Small intestine (tissue), 7 donors: ENCODE data around the gene TFB1M. TPM values are rescaled to one million over a fixed set of nuclear protein-coding genes. Genes with fewer than 3 reads are reported as not detected.

Source experiments
- DNase-seq, 2 donors: peaks; one replicate each; pipeline versions ENCODE4 v3.0.0 to v3.0.0-alpha.2; 2013
- FAIRE-seq: peaks from 2 replicates; lab custom pipeline; 2012; peaks lifted over from hg19 to GRCh38; lab: Jason Lieb, UNC
- H3K27ac ChIP-seq, 3 donors: one replicate each; pipeline ENCODE4 v1.5.1; 2013; ENCODE audit warnings: low read length in 2 of 3, mild to moderate bottlenecking in 2 of 3, control low read depth in 1 of 3, inconsistent platforms in 1 of 3, low read depth in 1 of 3, moderate library complexity in 1 of 3
- H3K27me3 ChIP-seq, 3 donors: one replicate each; pipeline ENCODE4 v1.6.1; 2013; ENCODE audit warnings: low read length in 3 of 3, inconsistent platforms in 1 of 3; ENCODE audit not compliant: control insufficient read depth in 3 of 3, insufficient read depth in 3 of 3
- H3K36me3 ChIP-seq, 3 donors: one replicate each; pipeline ENCODE4 v1.6.1; 2013; ENCODE audit warnings: low read length in 3 of 3, inconsistent platforms in 1 of 3, low read depth in 1 of 3, mild to moderate bottlenecking in 1 of 3, moderate library complexity in 1 of 3; ENCODE audit not compliant: control insufficient read depth in 3 of 3, insufficient read depth in 2 of 3
- H3K4me1 ChIP-seq, 3 donors: one replicate each; pipeline ENCODE4 v1.6.1; 2013; ENCODE audit warnings: low read length in 2 of 3, inconsistent platforms in 1 of 3, low read depth in 1 of 3, mild to moderate bottlenecking in 1 of 3, moderate library complexity in 1 of 3; ENCODE audit not compliant: control insufficient read depth in 3 of 3, insufficient read depth in 2 of 3
- H3K4me3 ChIP-seq, 3 donors: one replicate each; pipeline ENCODE4 v1.5.1; 2013; ENCODE audit warnings: low read length in 3 of 3, control low read depth in 1 of 3, inconsistent platforms in 1 of 3, low read depth in 1 of 3, mild to moderate bottlenecking in 1 of 3, moderate library complexity in 1 of 3
- H3K9me3 ChIP-seq, 2 donors: one replicate each; pipeline ENCODE4 v1.6.1; 2013; ENCODE audit warnings: low read depth in 1 of 2, low read length in 1 of 2; ENCODE audit not compliant: control insufficient read depth in 2 of 2, insufficient read depth in 1 of 2
- WGBS, 3 donors: extraction: QIAGEN DNeasy Blood & Tissue Kit; methylation state at CpG; one replicate each; pipeline ENCODE4 v1.1.7; 2013; 5-methylcytosine and 5-hydroxymethylcytosine counted together
- polyA plus RNA-seq, 4 donors: library from polyadenylated mRNA; stranded (reverse) in 3 of 4; unstranded in 1 of 4; fragments of 200-250 nt in 3 of 4; fragments of 120-200 nt in 1 of 4; gene quantifications; one replicate each; pipeline versions ENCODE4 v1.2.1 to v1.2.3, GENCODE V29; 2013
- donor health status: healthy with polysubstance abuse.
- donor health status: control.
- donor health status: control.
- donor health status: Bipolar disorder and iron deficiency.
- donor health status: healthy.

The TFB1M gene
- polyA plus RNA-seq, 4 donors = 5.4 to 16.5 (median 14.3) TPM

- DNase-seq (no peak), FAIRE-seq (no peak)
- peaks cover 0 to 7% (median 3%) of the 10 kb centered on the region in 3 donors for H3K36me3 ChIP-seq
- no peaks in the 10 kb centered on the region for H3K27me3 ChIP-seq
- 82 to 88% (median 83%) methylated on average over 2 of the region's 2 CpGs for WGBS, 3 donors
- H3K9me3 ChIP-seq = no peaks in the 10 kb centered on the region
- H3K27ac ChIP-seq = no peak overlapping the region
- H3K4me1 ChIP-seq = no peaks in the 10 kb centered on the region
- H3K4me3 ChIP-seq = no peak overlapping the region
Measured at GRCh38 chr6:155306958-155307357, 7.3 kb downstream of the TFB1M start.

DNA sequence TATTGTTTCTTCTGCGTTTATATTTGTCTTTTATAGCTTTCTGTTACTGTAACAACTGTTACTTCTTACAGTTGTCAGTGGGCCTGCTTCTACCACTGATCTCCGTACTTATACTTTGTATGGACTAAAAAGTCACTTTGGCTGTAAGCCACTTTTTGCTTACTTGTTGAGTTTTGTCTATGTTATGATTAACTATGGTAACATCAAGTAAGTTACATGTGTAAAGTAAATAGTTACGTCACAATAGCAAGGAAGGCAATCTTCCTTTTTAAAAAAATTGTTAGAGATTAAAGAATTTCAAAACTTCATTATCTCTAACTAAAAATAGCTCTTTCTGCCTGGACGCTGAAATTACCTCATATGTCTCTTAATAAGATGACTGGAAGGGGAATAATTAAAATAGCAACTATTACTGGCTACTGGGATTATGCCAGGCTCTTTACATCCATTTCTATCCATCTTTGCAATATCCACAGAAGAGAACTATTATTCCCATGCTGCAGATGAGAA is 10.9 kb downstream of the TFB1M start:
- DNase-seq = no peak
- Histone ChIP-seq H3K36me3 (peaks cover 0 to 10% (median 5%) of the 10 kb centered on the region in 3 donors), H3K9me3 (no peaks in the 10 kb centered on the region), H3K4me1 (no peaks in the 10 kb centered on the region), H3K27ac (no peak overlapping the region), H3K4me3 (no peak overlapping the region), H3K27me3 (no peaks in the 10 kb centered on the region)
- 67 to 82% (median 67%) methylated on average over 4 of the region's 4 CpGs for WGBS, 3 donors
- FAIRE-seq = no peak

DNA sequence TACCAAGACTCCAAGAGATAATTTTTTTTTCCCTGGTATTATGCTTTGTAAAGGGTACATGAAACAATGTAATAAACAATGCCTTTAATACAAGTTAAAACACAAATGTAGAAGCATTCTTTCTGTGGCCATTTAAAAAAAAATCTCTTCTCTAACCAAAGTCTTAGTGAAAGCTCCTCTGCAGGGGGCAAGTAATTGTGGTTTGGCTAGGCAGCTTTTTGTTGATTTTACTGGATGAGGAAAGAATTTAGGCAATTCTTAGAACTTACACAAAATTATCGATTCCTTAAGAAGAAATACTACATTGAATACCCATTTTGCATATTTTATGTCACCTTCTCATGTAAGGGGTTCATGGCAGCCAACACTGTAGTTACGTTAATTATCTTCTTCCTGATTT is 12.4 kb downstream of the TFB1M start:
- WGBS, 3 donors = 93 to 97% (median 94%) methylated on average over 2 of the region's 2 CpGs
- H3K27me3 ChIP-seq = no peaks in the 10 kb centered on the region
- FAIRE-seq (no peak), DNase-seq (no peak)
- peaks cover 3 to 12% (median 4%) of the 10 kb centered on the region in 3 donors for H3K36me3 ChIP-seq
- no peaks in the 10 kb centered on the region for H3K9me3 ChIP-seq
- H3K4me3 ChIP-seq = no peak overlapping the region
- H3K27ac ChIP-seq = no peak overlapping the region
- H3K4me1 ChIP-seq = no peaks in the 10 kb centered on the region

- 90 to 93% (median 93%) methylated on average over 3 of the region's 3 CpGs for WGBS, 3 donors
- Histone ChIP-seq H3K4me1 (no peaks in the 10 kb centered on the region), H3K36me3 (peaks cover 7 to 15% (median 10%) of the 10 kb centered on the region in 3 donors), H3K4me3 (no peak overlapping the region), H3K27ac (no peak overlapping the region), H3K9me3 (no peaks in the 10 kb centered on the region), H3K27me3 (no peaks in the 10 kb centered on the region)
- FAIRE-seq (no peak), DNase-seq (no peak)
Measured at GRCh38 chr6:155297669-155298068, 16.6 kb downstream of the TFB1M start.

GRCh38 chr6:155292711-155293110 is 21.6 kb downstream of the TFB1M start:
- no peak for DNase-seq
- H3K27ac ChIP-seq = no peak overlapping the region
- no peak overlapping the region for H3K4me3 ChIP-seq
- no peaks in the 10 kb centered on the region for H3K9me3 ChIP-seq
- FAIRE-seq = no peak
- H3K27me3 ChIP-seq = no peaks in the 10 kb centered on the region
- 72 to 86% (median 77%) methylated on average over 5 of the region's 5 CpGs for WGBS, 3 donors
- H3K36me3 ChIP-seq = peaks cover 11 to 32% (median 18%) of the 10 kb centered on the region in 3 donors
- no peaks in the 10 kb centered on the region for H3K4me1 ChIP-seq

- no peaks in the 10 kb centered on the region for H3K4me1 ChIP-seq
- H3K27me3 ChIP-seq = no peaks in the 10 kb centered on the region
- no peaks in the 10 kb centered on the region for H3K9me3 ChIP-seq
- H3K4me3 ChIP-seq = no peak overlapping the region
- H3K36me3 ChIP-seq = peaks cover 9 to 30% (median 17%) of the 10 kb centered on the region in 3 donors
- H3K27ac ChIP-seq = no peak overlapping the region
- 81 to 89% (median 86%) methylated on average over 3 of the region's 3 CpGs for WGBS, 3 donors
- FAIRE-seq (no peak), DNase-seq (no peak)
Measured at GRCh38 chr6:155291291-155291690, 23.0 kb downstream of the TFB1M start.

GRCh38 chr6:155290491-155290890 is 23.8 kb downstream of the TFB1M start:
- no peak for DNase-seq
- Histone ChIP-seq H3K4me3 (no peak overlapping the region), H3K9me3 (no peaks in the 10 kb centered on the region), H3K36me3 (peaks cover 9 to 26% (median 15%) of the 10 kb centered on the region in 3 donors), H3K4me1 (no peaks in the 10 kb centered on the region), H3K27me3 (no peaks in the 10 kb centered on the region), H3K27ac (no peak overlapping the region)
- FAIRE-seq = no peak
- 97 to 98% (median 97%) methylated on average over 5 of the region's 5 CpGs for WGBS, 3 donors

- Histone ChIP-seq H3K36me3 (peaks cover 9 to 30% (median 10%) of the 10 kb centered on the region in 3 donors), H3K27ac (no peak overlapping the region)
- FAIRE-seq = no peak
Measured at GRCh38 chr6:155287762-155288161, 26.5 kb downstream of the TFB1M start.

DNA sequence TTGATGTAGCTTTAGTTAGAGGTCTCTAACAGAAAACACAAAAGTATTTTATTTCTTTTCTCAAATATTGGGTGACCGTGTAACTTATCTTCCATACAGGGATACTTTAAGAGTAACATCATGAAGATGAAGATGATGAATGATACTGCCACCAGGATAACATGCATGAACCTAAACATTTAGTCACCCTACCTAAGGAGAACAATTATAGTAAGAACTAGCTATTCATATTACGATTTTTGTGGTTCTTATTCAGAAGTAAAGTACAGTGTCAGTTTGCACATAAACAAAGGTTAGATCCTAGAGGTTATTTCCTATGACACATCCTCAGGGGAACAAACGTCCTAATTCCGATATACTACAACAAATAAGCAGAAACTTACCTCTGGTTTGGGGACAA is 29.5 kb downstream of the TFB1M start:
- Histone ChIP-seq H3K27ac (no peak overlapping the region), H3K36me3 (peaks cover 4 to 23% (median 7%) of the 10 kb centered on the region in 3 donors), H3K9me3 (no peaks in the 10 kb centered on the region), H3K27me3 (no peaks in the 10 kb centered on the region), H3K4me3 (no peak overlapping the region), H3K4me1 (no peaks in the 10 kb centered on the region)
- no peak for FAIRE-seq
- no peak for DNase-seq
- WGBS, 3 donors = 85 to 98% (median 90%) methylated on average over 4 of the region's 4 CpGs

More at GRCh38 chr6:155287762-155288161, 26.5 kb downstream of the TFB1M start:
- 81 to 93% (median 88%) methylated on average over 2 of the region's 2 CpGs for WGBS, 3 donors
- DNase-seq = no peak
- no peaks in the 10 kb centered on the region for H3K4me1 ChIP-seq
- H3K9me3 ChIP-seq = no peaks in the 10 kb centered on the region
- H3K27me3 ChIP-seq = no peaks in the 10 kb centered on the region
- H3K4me3 ChIP-seq = no peak overlapping the region
